SIG-M5 (cell line): ENCODE results near the gene PRKCZ.

Experiments used
- DNase-seq: peaks from one replicate; lab custom pipeline; 2025; lab: John Stamatoyannopoulos, UW

Gene PRKCZ

GRCh38 chr1:2024887-2025286 lies 25.3 kb upstream of the PRKCZ start:
- DNase-seq, result no peak

GRCh38 chr1:2025491-2025981 lies 24.7 kb upstream of the PRKCZ start:
- DNase-seq, result no peak

- no peak for DNase-seq
Measured at GRCh38 chr1:2027961-2028583, 22.1 kb upstream of the PRKCZ start.

GRCh38 chr1:2028870-2029560 lies 21.2 kb upstream of the PRKCZ start:
- no peak for DNase-seq

GRCh38 chr1:2029561-2029960 lies 20.6 kb upstream of the PRKCZ start:
- DNase-seq, result no peak

GRCh38 chr1:2030076-2030871 lies 19.9 kb upstream of the PRKCZ start:
- no peak for DNase-seq

- DNase-seq, result no peak
Measured at GRCh38 chr1:2031546-2032540, 18.4 kb upstream of the PRKCZ start.

- no peak for DNase-seq
Measured at GRCh38 chr1:2032737-2033136, 17.5 kb upstream of the PRKCZ start.

- no peak for DNase-seq
Measured at GRCh38 chr1:2033165-2033564, 17.0 kb upstream of the PRKCZ start.

- DNase-seq, result no peak
Measured at GRCh38 chr1:2036287-2036686, 13.9 kb upstream of the PRKCZ start.

GRCh38 chr1:2037314-2037979 lies 12.8 kb upstream of the PRKCZ start:
- no peak for DNase-seq

- DNase-seq, result no peak
Measured at GRCh38 chr1:2038229-2038628, 12.0 kb upstream of the PRKCZ start.

GRCh38 chr1:2039251-2039650 lies 11.0 kb upstream of the PRKCZ start:
- DNase-seq, result no peak

- no peak for DNase-seq
Measured at GRCh38 chr1:2041305-2041704, 8.9 kb upstream of the PRKCZ start.

GRCh38 chr1:2041887-2042286 lies 8.3 kb upstream of the PRKCZ start:
- DNase-seq, result no peak

- no peak for DNase-seq
Measured at GRCh38 chr1:2042830-2043773, 7.1 kb upstream of the PRKCZ start.

GRCh38 chr1:2043886-2044285 lies 6.3 kb upstream of the PRKCZ start:
- DNase-seq, result no peak

GRCh38 chr1:2044510-2045319 lies 5.5 kb upstream of the PRKCZ start:
- DNase-seq, result no peak
